GM19238 (cell line): Measurements from ENCODE around the gene SLC2A4RG.

Source experiments
- DNase-seq: peaks from one replicate; pipeline ENCODE4 v3.0.0; 2011; ENCODE audit warnings: low spot score; ENCODE audit not compliant: insufficient read length

The SLC2A4RG gene

GRCh38 chr20:63699466-63700198 is 39.9 kb upstream of the SLC2A4RG start:
- no peak for DNase-seq

GRCh38 chr20:63700199-63701050 is 39.2 kb upstream of the SLC2A4RG start:
- DNase-seq = no peak

GRCh38 chr20:63701051-63701328 is 38.6 kb upstream of the SLC2A4RG start:
- no peak for DNase-seq

GRCh38 chr20:63701329-63702035 is 38.1 kb upstream of the SLC2A4RG start:
- DNase-seq = peak; percentile 2

- peak; percentile 4 for DNase-seq
Observed at GRCh38 chr20:63702036-63702665, 37.4 kb upstream of the SLC2A4RG start.

- no peak for DNase-seq
Observed at GRCh38 chr20:63702751-63703470, 36.7 kb upstream of the SLC2A4RG start.

- no peak for DNase-seq
Observed at GRCh38 chr20:63703471-63703975, 36.1 kb upstream of the SLC2A4RG start.

- DNase-seq = no peak
Observed at GRCh38 chr20:63703976-63704748, 35.4 kb upstream of the SLC2A4RG start.

GRCh38 chr20:63704749-63705117 is 34.8 kb upstream of the SLC2A4RG start:
- no peak for DNase-seq

- no peak for DNase-seq
Observed at GRCh38 chr20:63705232-63706026, 34.1 kb upstream of the SLC2A4RG start.

GRCh38 chr20:63706027-63706695 is 33.4 kb upstream of the SLC2A4RG start:
- DNase-seq = peak; percentile 0

GRCh38 chr20:63706852-63707557 is 32.6 kb upstream of the SLC2A4RG start:
- peak; percentile 51 for DNase-seq

- DNase-seq = peak; percentile 93
Observed at GRCh38 chr20:63707558-63708300, 31.8 kb upstream of the SLC2A4RG start, which contains the start of the genes ARFRP1 and ZGPAT. ARFRP1 (minus strand) TSS chr20:63707976; CDS start chr20:63707091, 885 bp downstream. ZGPAT (plus strand) TSS chr20:63708039; CDS start chr20:63708581, 542 bp downstream.

- DNase-seq = peak; percentile 27
Observed at GRCh38 chr20:63708301-63709148, 31.1 kb upstream of the SLC2A4RG start.

GRCh38 chr20:63709149-63709527 is 30.4 kb upstream of the SLC2A4RG start:
- no peak for DNase-seq

GRCh38 chr20:63711085-63711645 is 28.4 kb upstream of the SLC2A4RG start:
- no peak for DNase-seq
